Measurements from ENCODE around the gene TMEM52.

DNA sequence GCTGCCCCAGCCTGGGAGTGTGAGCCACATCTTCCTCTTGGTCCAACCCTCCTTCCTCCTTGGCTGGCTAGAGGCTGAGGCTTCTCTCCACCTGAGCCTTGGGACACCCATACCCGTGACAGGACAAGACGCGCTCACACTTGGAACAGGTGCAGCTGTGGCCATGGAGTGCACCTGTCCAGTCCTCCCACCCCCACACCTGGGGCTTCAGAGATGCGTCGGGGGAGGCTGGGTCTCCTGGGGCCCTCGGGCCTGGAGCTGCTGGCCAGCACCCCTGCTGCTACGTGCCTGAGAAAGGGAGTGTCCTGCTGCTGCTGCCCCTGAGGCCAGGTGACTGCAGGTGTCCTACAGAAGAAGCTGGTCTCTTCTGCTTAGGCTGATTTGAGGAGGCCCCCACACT, 37.0 kb upstream of the TMEM52 start:
- no peak for TF ChIP-seq CTCF (IDR thresholded peaks at IDR 0.05)
- no peak for TF ChIP-seq POLR2A (IDR thresholded peaks at IDR 0.05)
